ENCODE measurements around the gene TRHDE. TPM values are rescaled to one million over a fixed set of nuclear protein-coding genes. Genes with fewer than 3 reads are reported as not detected.

TRHDE gene
- polyA plus RNA-seq, 1 donor from 2014 or later: 20.6 TPM

DNA sequence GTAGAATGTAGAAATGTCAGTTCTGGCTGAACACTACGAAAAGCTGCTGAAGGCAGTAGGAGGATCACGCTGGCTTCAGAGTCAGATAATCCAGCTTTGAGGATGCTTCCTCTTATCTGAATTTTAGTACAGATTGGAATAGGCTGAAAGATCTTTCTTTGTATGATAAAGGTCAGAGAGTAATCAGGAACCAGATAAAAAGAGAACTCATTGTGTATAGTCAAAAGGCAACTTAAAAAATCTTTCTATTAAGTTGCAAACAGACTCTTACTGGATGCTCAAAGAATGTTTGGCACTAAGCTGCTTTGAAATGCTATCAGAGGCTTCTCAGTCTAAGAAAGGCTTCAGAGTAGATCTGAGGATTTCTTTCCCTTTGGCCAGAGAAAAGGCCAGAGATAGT, 21.8 kb upstream of the TRHDE start:
- peaks cover 4% of the 10 kb centered on the region for H3K9me3 ChIP-seq (ENCODE audit: low read length)
- no peak overlapping the region for H2AFZ ChIP-seq (ENCODE audit: low read depth, low read length)
- no peak overlapping the region for H3K4me2 ChIP-seq (ENCODE audit: low read length)
- H3K9me2 ChIP-seq (ENCODE audit: insufficient read depth, low read length): no peaks in the 10 kb centered on the region
- no peaks in the 10 kb centered on the region for H3K36me3 ChIP-seq (ENCODE audit: insufficient read depth, low read length)
- H3K27ac ChIP-seq (ENCODE audit: low read length): no peak overlapping the region
- TF ChIP-seq RAD21 (conservative IDR thresholded peaks at IDR 0.05): no peak
- TF ChIP-seq SMC3 (conservative IDR thresholded peaks at IDR 0.05; ENCODE audit: poor library complexity): no peak
- TF ChIP-seq MXI1 (conservative IDR thresholded peaks at IDR 0.05; ENCODE audit: poor library complexity, severe bottlenecking): no peak
- TF ChIP-seq, protein P1, sequence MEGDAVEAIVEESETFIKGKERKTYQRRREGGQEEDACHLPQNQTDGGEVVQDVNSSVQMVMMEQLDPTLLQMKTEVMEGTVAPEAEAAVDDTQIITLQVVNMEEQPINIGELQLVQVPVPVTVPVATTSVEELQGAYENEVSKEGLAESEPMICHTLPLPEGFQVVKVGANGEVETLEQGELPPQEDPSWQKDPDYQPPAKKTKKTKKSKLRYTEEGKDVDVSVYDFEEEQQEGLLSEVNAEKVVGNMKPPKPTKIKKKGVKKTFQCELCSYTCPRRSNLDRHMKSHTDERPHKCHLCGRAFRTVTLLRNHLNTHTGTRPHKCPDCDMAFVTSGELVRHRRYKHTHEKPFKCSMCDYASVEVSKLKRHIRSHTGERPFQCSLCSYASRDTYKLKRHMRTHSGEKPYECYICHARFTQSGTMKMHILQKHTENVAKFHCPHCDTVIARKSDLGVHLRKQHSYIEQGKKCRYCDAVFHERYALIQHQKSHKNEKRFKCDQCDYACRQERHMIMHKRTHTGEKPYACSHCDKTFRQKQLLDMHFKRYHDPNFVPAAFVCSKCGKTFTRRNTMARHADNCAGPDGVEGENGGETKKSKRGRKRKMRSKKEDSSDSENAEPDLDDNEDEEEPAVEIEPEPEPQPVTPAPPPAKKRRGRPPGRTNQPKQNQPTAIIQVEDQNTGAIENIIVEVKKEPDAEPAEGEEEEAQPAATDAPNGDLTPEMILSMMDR (IDR thresholded peaks at IDR 0.05; ENCODE audit: poor library complexity, severe bottlenecking): no peak
- no peak for TF ChIP-seq EZH2 (IDR thresholded peaks at IDR 0.05; ENCODE audit: borderline replicate concordance, insufficient read depth, low read length, poor library complexity, severe bottlenecking)
- no peak for TF ChIP-seq TAF1 (IDR thresholded peaks at IDR 0.05; ENCODE audit: low read depth)
- TF ChIP-seq, protein P2, sequence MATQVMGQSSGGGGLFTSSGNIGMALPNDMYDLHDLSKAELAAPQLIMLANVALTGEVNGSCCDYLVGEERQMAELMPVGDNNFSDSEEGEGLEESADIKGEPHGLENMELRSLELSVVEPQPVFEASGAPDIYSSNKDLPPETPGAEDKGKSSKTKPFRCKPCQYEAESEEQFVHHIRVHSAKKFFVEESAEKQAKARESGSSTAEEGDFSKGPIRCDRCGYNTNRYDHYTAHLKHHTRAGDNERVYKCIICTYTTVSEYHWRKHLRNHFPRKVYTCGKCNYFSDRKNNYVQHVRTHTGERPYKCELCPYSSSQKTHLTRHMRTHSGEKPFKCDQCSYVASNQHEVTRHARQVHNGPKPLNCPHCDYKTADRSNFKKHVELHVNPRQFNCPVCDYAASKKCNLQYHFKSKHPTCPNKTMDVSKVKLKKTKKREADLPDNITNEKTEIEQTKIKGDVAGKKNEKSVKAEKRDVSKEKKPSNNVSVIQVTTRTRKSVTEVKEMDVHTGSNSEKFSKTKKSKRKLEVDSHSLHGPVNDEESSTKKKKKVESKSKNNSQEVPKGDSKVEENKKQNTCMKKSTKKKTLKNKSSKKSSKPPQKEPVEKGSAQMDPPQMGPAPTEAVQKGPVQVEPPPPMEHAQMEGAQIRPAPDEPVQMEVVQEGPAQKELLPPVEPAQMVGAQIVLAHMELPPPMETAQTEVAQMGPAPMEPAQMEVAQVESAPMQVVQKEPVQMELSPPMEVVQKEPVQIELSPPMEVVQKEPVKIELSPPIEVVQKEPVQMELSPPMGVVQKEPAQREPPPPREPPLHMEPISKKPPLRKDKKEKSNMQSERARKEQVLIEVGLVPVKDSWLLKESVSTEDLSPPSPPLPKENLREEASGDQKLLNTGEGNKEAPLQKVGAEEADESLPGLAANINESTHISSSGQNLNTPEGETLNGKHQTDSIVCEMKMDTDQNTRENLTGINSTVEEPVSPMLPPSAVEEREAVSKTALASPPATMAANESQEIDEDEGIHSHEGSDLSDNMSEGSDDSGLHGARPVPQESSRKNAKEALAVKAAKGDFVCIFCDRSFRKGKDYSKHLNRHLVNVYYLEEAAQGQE (IDR thresholded peaks at IDR 0.05; ENCODE audit: borderline replicate concordance): no peak
- no peak for TF ChIP-seq POLR2AphosphoS5 (IDR thresholded peaks at IDR 0.05)
- TF ChIP-seq EP300 (conservative IDR thresholded peaks at IDR 0.05; ENCODE audit: poor library complexity, severe bottlenecking): no peak
- no peak overlapping the region for H3K9ac ChIP-seq (ENCODE audit: low read length)
- no peaks in the 10 kb centered on the region for H3K27me3 ChIP-seq (ENCODE audit: insufficient read depth, low read depth, low read length)
- no peaks in the 10 kb centered on the region for H3K79me2 ChIP-seq (replicated peaks; ENCODE audit: insufficient read depth, low read length)
- no peaks in the 10 kb centered on the region for H3F3A ChIP-seq (ENCODE audit: insufficient read depth, low read length, poor library complexity, severe bottlenecking)
- H4K20me1 ChIP-seq (ENCODE audit: insufficient read depth): no peaks in the 10 kb centered on the region
- H3K4me3 ChIP-seq (ENCODE audit: low read length): no peak overlapping the region

GRCh38 chr12:72256725-72257124, 15.4 kb upstream of the TRHDE start:
- H3K9me3 ChIP-seq (ENCODE audit: low read length): no peaks in the 10 kb centered on the region
- no peaks in the 10 kb centered on the region for H3F3A ChIP-seq (ENCODE audit: insufficient read depth, low read length, poor library complexity, severe bottlenecking)
- no peaks in the 10 kb centered on the region for H3K36me3 ChIP-seq (ENCODE audit: insufficient read depth, low read length)
- no peak overlapping the region for H3K4me2 ChIP-seq (ENCODE audit: low read length)
- no peak overlapping the region for H3K9ac ChIP-seq (ENCODE audit: low read length)
- H3K9me2 ChIP-seq (ENCODE audit: insufficient read depth, low read length): no peaks in the 10 kb centered on the region
- H4K20me1 ChIP-seq (ENCODE audit: insufficient read depth): no peaks in the 10 kb centered on the region
- no peak overlapping the region for H2AFZ ChIP-seq (ENCODE audit: low read depth, low read length)
- no peaks in the 10 kb centered on the region for H3K27me3 ChIP-seq (ENCODE audit: insufficient read depth, low read depth, low read length)
- no peaks in the 10 kb centered on the region for H3K79me2 ChIP-seq (replicated peaks; ENCODE audit: insufficient read depth, low read length)
- no peak overlapping the region for H3K4me3 ChIP-seq (ENCODE audit: low read length)
- H3K27ac ChIP-seq (ENCODE audit: low read length): no peak overlapping the region
- TF ChIP-seq, protein P1 (IDR thresholded peaks at IDR 0.05; ENCODE audit: poor library complexity, severe bottlenecking): no peak
- TF ChIP-seq POLR2AphosphoS5 (IDR thresholded peaks at IDR 0.05): no peak
- TF ChIP-seq, protein P2 (IDR thresholded peaks at IDR 0.05; ENCODE audit: borderline replicate concordance): no peak
- TF ChIP-seq TAF1 (IDR thresholded peaks at IDR 0.05; ENCODE audit: low read depth): no peak
- no peak for TF ChIP-seq RAD21 (conservative IDR thresholded peaks at IDR 0.05)
- TF ChIP-seq EZH2 (IDR thresholded peaks at IDR 0.05; ENCODE audit: borderline replicate concordance, insufficient read depth, low read length, poor library complexity, severe bottlenecking): no peak
